Natural killer cell (primary cell): ENCODE data around the gene KRTAP17-1. TPM values are rescaled to one million over a fixed set of nuclear protein-coding genes. Genes with fewer than 3 reads are reported as not detected.
"Not testable (repeated sequence)": the region's sequence is repeated elsewhere in the genome, so short reads cannot be mapped to it uniquely, and the experiment has no call there.

Source experiments
- ATAC-seq, 3 donors: fragments of 150-1000 bp in 2 of 3; fragments of 200-7000 bp in 1 of 3; cut with Tn5 transposase; 1 replicate in 1 of 3; 2 replicates in 2 of 3; pipeline ENCODE4 v1.10.0; 2021; ENCODE audit warnings: mild to moderate bottlenecking in 2 of 3, moderate library complexity in 2 of 3
- DNase-seq, 2 donors: peaks; one replicate each; pipeline versions ENCODE4 v3.0.0 to v3.0.0-alpha.2; 2013 to 2021; ENCODE audit warnings: mixed read lengths in 1 of 2
- H3K27ac ChIP-seq: one replicate; pipeline ENCODE4 v1.5.1; 2013; ENCODE audit warnings: mild to moderate bottlenecking, low read length
- H3K27me3 ChIP-seq: one replicate; pipeline ENCODE4 v1.6.1; 2013; ENCODE audit warnings: low read length; ENCODE audit not compliant: control insufficient read depth, insufficient read depth
- H3K36me3 ChIP-seq: one replicate; pipeline ENCODE4 v1.6.1; 2013; ENCODE audit warnings: low read length; ENCODE audit not compliant: control insufficient read depth, insufficient read depth
- H3K4me1 ChIP-seq: one replicate; pipeline ENCODE4 v1.6.1; 2013; ENCODE audit warnings: low read length; ENCODE audit not compliant: control insufficient read depth, insufficient read depth
- H3K4me3 ChIP-seq: one replicate; pipeline ENCODE4 v1.5.1; 2013; ENCODE audit warnings: low read length
- H3K9me3 ChIP-seq: one replicate; pipeline ENCODE4 v1.6.1; 2013; ENCODE audit warnings: low read length; ENCODE audit not compliant: control insufficient read depth, insufficient read depth
- H3K27ac Mint-ChIP-seq, 2 donors: one replicate each; pipeline ENCODE4 v1.8.0; 2022; ENCODE audit warnings: mild to moderate bottlenecking in 2 of 2, mixed read lengths in 2 of 2, moderate library complexity in 1 of 2
- H3K27me3 Mint-ChIP-seq, 2 donors: one replicate each; pipeline ENCODE4 v1.8.0; 2022; ENCODE audit warnings: low read depth in 2 of 2, mixed read lengths in 2 of 2
- H3K36me3 Mint-ChIP-seq: one replicate; pipeline ENCODE4 v1.8.0; 2022; ENCODE audit warnings: mixed read lengths
- H3K4me1 Mint-ChIP-seq, 2 donors: one replicate each; pipeline ENCODE4 v1.8.0; 2022; ENCODE audit warnings: mixed read lengths in 2 of 2
- H3K4me3 Mint-ChIP-seq: one replicate; pipeline ENCODE4 v1.8.0; 2022; ENCODE audit warnings: mild to moderate bottlenecking, moderate library complexity, mixed read lengths
- H3K9me3 Mint-ChIP-seq, 2 donors: one replicate each; pipeline ENCODE4 v1.8.0; 2022; ENCODE audit warnings: mixed read lengths in 2 of 2
- CTCF ChIP-seq: fragments of 200-600 bp; IDR thresholded peaks from one replicate; pipeline ENCODE4 v1.8.0; 2022; ENCODE audit warnings: antibody characterized with exemption
- WGBS: methylation state at CpG from one replicate; pipeline ENCODE4 v1.1.7; 2013; ENCODE audit warnings: missing lambda C conversion rate; ENCODE audit not compliant: insufficient coverage; 5-methylcytosine and 5-hydroxymethylcytosine counted together
- intact Hi-C: fragments of 100-400 bp; cut with micrococcal nuclease; formaldehyde crosslinking; loops from one replicate; pipeline ENCODE4 v1.14.2; 2022
- total RNA-seq, 4 donors: library from RNA; stranded (reverse); fragments of 120-200 nt in 1 of 4; gene quantifications; one replicate each; pipeline versions ENCODE4 v1.2.3 to v1.2.4, GENCODE V29; 2013 to 2022

The KRTAP17-1 gene
- total RNA-seq, 3 donors from 2014 or later (not counting 1 experiment from before 2014, with no cell fraction given) = not detected

GRCh38 chr17:41354536-41354935, 39.0 kb upstream of the KRTAP17-1 start:
- Mint-ChIP-seq H3K9me3 (no peaks in the 10 kb centered on the region), H3K36me3 (no peaks in the 10 kb centered on the region), H3K27me3 (peaks cover 7 to 43% of the 10 kb centered on the region in 2 donors), H3K4me1 (no peaks in the 10 kb centered on the region), H3K4me3 (no peak overlapping the region), H3K27ac (no peak overlapping the region)
- 80% methylated on average over 1 of the region's 4 CpGs for WGBS
- Histone ChIP-seq H3K36me3 (no peaks in the 10 kb centered on the region), H3K4me3 (no peak overlapping the region), H3K4me1 (peaks cover 6% of the 10 kb centered on the region), H3K27me3 (no peaks in the 10 kb centered on the region), H3K9me3 (no peaks in the 10 kb centered on the region), H3K27ac (no peak overlapping the region)
- no peak for TF ChIP-seq CTCF
- ATAC-seq (no peak), DNase-seq (no peak)
- intact Hi-C loops = no loop called here

GRCh38 chr17:41352597-41353366, 37.3 kb upstream of the KRTAP17-1 start:
- H3K27me3 ChIP-seq = no peaks in the 10 kb centered on the region
- no peak overlapping the region for H3K4me3 ChIP-seq
- peaks cover 7 to 41% of the 10 kb centered on the region in 2 donors for H3K27me3 Mint-ChIP-seq
- no peak overlapping the region for H3K27ac ChIP-seq
- no peak for TF ChIP-seq CTCF
- no peak overlapping the region for H3K4me3 Mint-ChIP-seq
- H3K4me1 ChIP-seq = peaks cover 6% of the 10 kb centered on the region
- no peaks in the 10 kb centered on the region for H3K9me3 ChIP-seq
- 90% methylated on average over 5 of the region's 7 CpGs for WGBS
- H3K36me3 ChIP-seq = no peaks in the 10 kb centered on the region
- no peaks in the 10 kb centered on the region for H3K4me1 Mint-ChIP-seq
- no peak for DNase-seq
- no peak overlapping the region for H3K27ac Mint-ChIP-seq
- H3K36me3 Mint-ChIP-seq = no peaks in the 10 kb centered on the region
- no peaks in the 10 kb centered on the region for H3K9me3 Mint-ChIP-seq
- no peak for ATAC-seq
- intact Hi-C loops = no loop called here

GRCh38 chr17:41351177-41351576, 35.7 kb upstream of the KRTAP17-1 start:
- no peak overlapping the region for H3K27ac Mint-ChIP-seq
- no CpG with 5 or more reads among the region's 2 CpGs for WGBS
- H3K9me3 Mint-ChIP-seq = no peaks in the 10 kb centered on the region

GRCh38 chr17:41350381-41350878, 34.9 kb upstream of the KRTAP17-1 start, which contains the start of gene KRT33A:
KRT33A (minus strand) TSS chr17:41350828; CDS start chr17:41350767, 61 bp downstream.
- H3K36me3 ChIP-seq, H3K9me3 ChIP-seq, H3K9me3 Mint-ChIP-seq, H3K36me3 Mint-ChIP-seq, H3K4me3 ChIP-seq, DNase-seq, ATAC-seq, intact Hi-C loops, H3K4me3 Mint-ChIP-seq, H3K4me1 Mint-ChIP-seq, H3K27ac ChIP-seq, H3K27me3 ChIP-seq, H3K4me1 ChIP-seq, H3K27ac Mint-ChIP-seq: not testable (repeated sequence)
- H3K27me3 Mint-ChIP-seq = peaks cover 7 to 21% of the 10 kb centered on the region in 2 donors
- 92% methylated on average over 16 of the region's 16 CpGs for WGBS

More at GRCh38 chr17:41351177-41351576, 35.7 kb upstream of the KRTAP17-1 start:
- Mint-ChIP-seq H3K4me3 (no peak overlapping the region), H3K27me3 (peaks cover 7 to 25% of the 10 kb centered on the region in 2 donors), H3K4me1 (no peaks in the 10 kb centered on the region), H3K36me3 (no peaks in the 10 kb centered on the region)
- no peak overlapping the region for H3K27ac ChIP-seq
- no peak for ATAC-seq
- no peaks in the 10 kb centered on the region for H3K27me3 ChIP-seq
- H3K4me3 ChIP-seq = no peak overlapping the region
- intact Hi-C loops = no loop called here
- H3K36me3 ChIP-seq = no peaks in the 10 kb centered on the region
- peaks cover 6% of the 10 kb centered on the region for H3K4me1 ChIP-seq
- no peak for TF ChIP-seq CTCF
- no peaks in the 10 kb centered on the region for H3K9me3 ChIP-seq
- no peak for DNase-seq
